IMR-90 (cell line): ENCODE data around the gene OR10A2. TPM values are rescaled to one million over a fixed set of nuclear protein-coding genes. Genes with fewer than 3 reads are reported as not detected.

Source experiments
- ATAC-seq: fragments of 200-7000 bp; cut with Tn5 transposase; 2 replicates; pipeline ENCODE4 v1.9.1; 2020; ENCODE audit warnings: low read depth, mild to moderate bottlenecking, moderate library complexity
- BruUV-seq: library from RNA; stranded (reverse); fragments of 400-500 nt; replicated peaks from 2 replicates; lab custom pipeline; 2021; lab: Mats Ljungman, UMichigan
- CTCF ChIA-PET: fragments of 300-600 bp; formaldehyde crosslinking; extraction: SDS; loops from one replicate; lab custom pipeline; 2021; ENCODE audit warnings: antibody characterized with exemption; lab: Yijun Ruan, JAX
- POLR2A ChIA-PET: fragments of 300-600 bp; sonication (Branson Sonifier 250); formaldehyde crosslinking; loops from one replicate; lab custom pipeline; 2022; ENCODE audit warnings: antibody characterized with exemption; ENCODE audit not compliant: unreplicated experiment; lab: Charles Lee
- DNase-seq: peaks from one replicate; pipeline ENCODE4 v3.0.0; 2013
- H2AFZ ChIP-seq: replicated peaks from 2 replicates; pipeline ENCODE3; 2013; ENCODE audit warnings: low read length, mild to moderate bottlenecking; ENCODE audit not compliant: poor library complexity
- H2AK5ac ChIP-seq: 2 replicates; pipeline ENCODE4 v1.6.1; 2013; ENCODE audit warnings: low read depth, low read length, inconsistent platforms
- H2AK9ac ChIP-seq: replicated peaks from 2 replicates; pipeline ENCODE3; 2013; ENCODE audit warnings: mild to moderate bottlenecking, low read depth, low read length, moderate library complexity; ENCODE audit not compliant: poor library complexity
- H2BK120ac ChIP-seq: 2 replicates; pipeline ENCODE4 v1.6.1; 2013; ENCODE audit warnings: low read depth, low read length, inconsistent platforms
- H2BK15ac ChIP-seq: 3 replicates; pipeline ENCODE4 v1.6.1; 2013; ENCODE audit warnings: low read depth, low read length, inconsistent platforms
- H2BK20ac ChIP-seq: 2 replicates; pipeline ENCODE4 v1.6.1; 2013; ENCODE audit warnings: low read depth, mild to moderate bottlenecking, inconsistent platforms, low read length, moderate library complexity
- H2BK5ac ChIP-seq: 2 replicates; pipeline ENCODE4 v1.6.1; 2013; ENCODE audit warnings: mild to moderate bottlenecking, low read depth, low read length, inconsistent platforms; ENCODE audit not compliant: poor library complexity, severe bottlenecking
- H3K14ac ChIP-seq: replicated peaks from 2 replicates; pipeline ENCODE4 v1.6.1; 2013; ENCODE audit warnings: low read depth, low read length, inconsistent platforms
- H3K18ac ChIP-seq: 2 replicates; pipeline ENCODE4 v1.6.1; 2013; ENCODE audit warnings: low read depth, low read length, control low read depth
- H3K23ac ChIP-seq: 2 replicates; pipeline ENCODE4 v1.6.1; 2013; ENCODE audit warnings: low read depth, low read length, inconsistent platforms
- H3K27ac ChIP-seq: 2 replicates; pipeline ENCODE4 v1.5.1; 2013; ENCODE audit warnings: mild to moderate bottlenecking, control low read depth, low read length; ENCODE audit not compliant: insufficient read depth
- H3K27me3 ChIP-seq: 2 replicates; pipeline ENCODE4 v1.6.1; 2013; ENCODE audit warnings: low read length; ENCODE audit not compliant: control insufficient read depth, insufficient read depth
- H3K36me3 ChIP-seq: 2 replicates; pipeline ENCODE4 v1.6.1; 2013; ENCODE audit warnings: low read length, mixed read lengths; ENCODE audit not compliant: control insufficient read depth, insufficient read depth
- H3K4ac ChIP-seq: 2 replicates; pipeline ENCODE4 v1.6.1; 2013; ENCODE audit warnings: low read depth, low read length, inconsistent platforms
- H3K4me1 ChIP-seq: 2 replicates; pipeline ENCODE4 v1.6.1; 2013; ENCODE audit warnings: low read length, mixed read lengths; ENCODE audit not compliant: control insufficient read depth, insufficient read depth
- H3K4me2 ChIP-seq: 2 replicates; pipeline ENCODE4 v1.6.1; 2013; ENCODE audit warnings: low read depth, mild to moderate bottlenecking, control low read depth, low read length, moderate library complexity
- H3K4me3 ChIP-seq: 2 replicates; pipeline ENCODE4 v1.5.1; 2013; ENCODE audit warnings: low read depth, mild to moderate bottlenecking, control low read depth, low read length, moderate library complexity; ENCODE audit not compliant: insufficient read depth
- H3K56ac ChIP-seq: 2 replicates; pipeline ENCODE4 v1.6.1; 2013; ENCODE audit warnings: low read length, inconsistent platforms; ENCODE audit not compliant: insufficient read depth; ENCODE audit errors: extremely low read depth
- H3K79me1 ChIP-seq, 2 experiments: 2 replicates each; pipeline ENCODE4 v1.6.1; 2013; ENCODE audit warnings: low read length in 2 of 2, inconsistent platforms in 1 of 2, low read depth in 1 of 2
- H3K9ac ChIP-seq: 2 replicates; pipeline ENCODE4 v1.6.1; 2013; ENCODE audit warnings: low read depth, low read length, control low read depth
- H3K9me1 ChIP-seq: 2 replicates; pipeline ENCODE4 v1.6.1; 2013; ENCODE audit warnings: low read length, inconsistent platforms; ENCODE audit not compliant: insufficient read depth
- H3K9me3 ChIP-seq: 2 replicates; pipeline ENCODE4 v1.6.1; 2013; ENCODE audit warnings: low read length; ENCODE audit not compliant: control insufficient read depth, insufficient read depth
- H4K20me1 ChIP-seq: 2 replicates; pipeline ENCODE4 v1.6.1; 2013; ENCODE audit warnings: low read length, inconsistent platforms; ENCODE audit not compliant: insufficient read depth
- H4K5ac ChIP-seq: 2 replicates; pipeline ENCODE4 v1.6.1; 2013; ENCODE audit warnings: mild to moderate bottlenecking, low read depth, low read length, control low read depth
- H4K8ac ChIP-seq, 2 experiments: 2 replicates each; pipeline ENCODE4 v1.6.1; 2013; ENCODE audit warnings: low read depth in 2 of 2, low read length in 2 of 2, control low read depth in 1 of 2, inconsistent platforms in 1 of 2
- H4K91ac ChIP-seq: 2 replicates; pipeline ENCODE4 v1.6.1; 2013; ENCODE audit warnings: low read depth, low read length, inconsistent platforms; ENCODE audit not compliant: insufficient read depth
- BHLHE40 ChIP-seq: fragments of 150-350 bp; IDR thresholded peaks from 2 replicates; pipeline ENCODE4 v1.6.1; 2016; ENCODE audit warnings: mild to moderate bottlenecking, low read depth, low read length
- CEBPB ChIP-seq: IDR thresholded peaks from 2 replicates; pipeline ENCODE4 v1.6.1; 2012; ENCODE audit warnings: low read depth, low read length, improper control_type of control experiment
- CHD1 ChIP-seq: IDR thresholded peaks from 2 replicates; pipeline ENCODE4 v1.6.1; 2012; ENCODE audit warnings: low read depth, low read length, improper control_type of control experiment
- CTCF ChIP-seq: conservative IDR thresholded peaks from 2 replicates; pipeline ENCODE4 v1.5.1; 2012; ENCODE audit warnings: mild to moderate bottlenecking, low read depth, low read length, improper control_type of control experiment
- FOS ChIP-seq: fragments of 150-350 bp; IDR thresholded peaks from 2 replicates; pipeline ENCODE4 v1.6.1; 2016; ENCODE audit warnings: low read depth, low read length
- MAFK ChIP-seq: IDR thresholded peaks from 2 replicates; pipeline ENCODE4 v1.6.1; 2012; ENCODE audit warnings: low read depth, low read length, improper control_type of control experiment
- MAZ ChIP-seq: IDR thresholded peaks from 2 replicates; pipeline ENCODE4 v1.6.1; 2012; ENCODE audit warnings: low read depth, mild to moderate bottlenecking, low read length, improper control_type of control experiment, moderate library complexity, borderline replicate concordance
- MXI1 ChIP-seq: IDR thresholded peaks from 2 replicates; pipeline ENCODE4 v1.6.1; 2012; ENCODE audit warnings: low read depth, mild to moderate bottlenecking, low read length, moderate library complexity, borderline replicate concordance
- NFE2L2 ChIP-seq: fragments of 150-350 bp; IDR thresholded peaks from 2 replicates; pipeline ENCODE4 v1.6.1; 2016; ENCODE audit warnings: low read depth, mild to moderate bottlenecking, low read length
- POLR2A ChIP-seq: IDR thresholded peaks from 2 replicates; pipeline ENCODE4 v1.6.1; 2012; ENCODE audit warnings: mild to moderate bottlenecking, low read depth, low read length
- RAD21 ChIP-seq: IDR thresholded peaks from 2 replicates; pipeline ENCODE4 v1.6.1; 2012; ENCODE audit warnings: low read length, improper control_type of control experiment
- RCOR1 ChIP-seq: IDR thresholded peaks from 2 replicates; pipeline ENCODE4 v1.6.1; 2012; ENCODE audit warnings: mild to moderate bottlenecking, low read length, improper control_type of control experiment; ENCODE audit not compliant: insufficient replicate concordance
- RFX5 ChIP-seq: IDR thresholded peaks from 2 replicates; pipeline ENCODE4 v1.8.0; 2012; ENCODE audit warnings: low read depth, mild to moderate bottlenecking, low read length, moderate library complexity
- SMC3 ChIP-seq: fragments of 150-350 bp; IDR thresholded peaks from 2 replicates; pipeline ENCODE4 v1.6.1; 2016; ENCODE audit warnings: low read depth, mild to moderate bottlenecking, antibody characterized with exemption, low read length, moderate library complexity
- WGBS, 2 experiments: methylation state at CpG; one replicate each; pipeline versions ENCODE4 v1.1.5 to v1.1.7; 2013; ENCODE audit warnings: missing lambda C conversion rate in 2 of 2; ENCODE audit not compliant: insufficient read length in 1 of 2; ENCODE audit errors: extremely low coverage in 2 of 2; 5-methylcytosine and 5-hydroxymethylcytosine counted together
- dilution Hi-C: fragments of 300-500 bp; cut with HindIII; formaldehyde crosslinking; loops from one replicate; pipeline ENCODE4 v1.14.3; 2018; ENCODE audit warnings: low sequenced_read_pairs; ENCODE audit not compliant: unreplicated experiment
- in situ Hi-C: fragments of 300-500 bp; cut with MboI; formaldehyde crosslinking; loops from 3 replicates; pipeline ENCODE4 v1.14.3; 2019; ENCODE audit warnings: low sequenced_read_pairs, inconsistent platforms, mixed read lengths
- intact Hi-C: fragments of 100-400 bp; cut with micrococcal nuclease; formaldehyde crosslinking; loops from 2 replicates; pipeline ENCODE4 v1.10.0; 2022
- polyA plus RNA-seq, 3 experiments: library from polyadenylated mRNA; depleted of rRNA; stranded (reverse); fragments of >200 nt; gene quantifications; 2 replicates each; pipeline ENCODE4 v1.2.3, GENCODE V29; 2012; ENCODE audit warnings: low replicate concordance in 1 of 3
- total RNA-seq: library from RNA; depleted of rRNA; stranded (reverse); fragments of >200 nt; gene quantifications from 2 replicates; pipeline ENCODE4 v1.2.3, GENCODE V29; 2012
- TF ChIP-seq, protein P1 (sequence below): fragments of 150-350 bp; IDR thresholded peaks from 2 replicates; pipeline ENCODE4 v1.6.1; 2017; ENCODE audit warnings: mild to moderate bottlenecking, antibody characterized with exemption, low read length, low read depth
- TF ChIP-seq, protein P2 (sequence below): fragments of 150-350 bp; IDR thresholded peaks from 2 replicates; pipeline ENCODE4 v1.6.1; 2016; ENCODE audit warnings: low read depth, mild to moderate bottlenecking, low read length, moderate library complexity, borderline replicate concordance

The OR10A2 gene
- total and polyA plus RNA-seq, 2 of the 4 experiments (the other 2 are of a cell fraction) = not detected

DNA sequence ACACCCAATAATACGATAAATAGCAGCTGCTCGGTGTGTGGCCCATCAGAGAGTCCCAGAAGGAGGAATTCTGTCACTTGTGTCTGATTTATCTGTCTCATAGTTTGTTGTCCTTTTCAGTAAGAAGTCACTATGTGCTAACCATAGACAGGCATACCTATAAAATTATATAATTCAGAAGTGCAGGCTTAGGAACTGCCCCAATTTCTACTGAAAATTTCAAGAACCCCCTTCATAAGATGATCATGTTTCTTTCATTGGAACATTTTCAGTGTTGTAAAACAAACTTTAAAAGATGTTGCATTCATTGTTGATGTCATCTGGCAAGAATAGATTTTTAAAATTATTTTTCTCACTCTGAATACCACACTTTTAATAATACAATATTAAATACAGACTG lies 29.5 kb downstream of the OR10A2 start, which contains the start of gene OR2D2:
OR2D2 (minus strand) TSS at position 101 of the 400 bp plus-strand sequence; CDS start at position 101, 0 bp downstream.
- Histone ChIP-seq H4K91ac (no peak within 1 kb of the TSS), H3K9me1 (no peaks in the 10 kb centered on the region), H3K4ac (no peak within 1 kb of the TSS), H3K27ac (no peak within 1 kb of the TSS), H3K14ac (no peak within 1 kb of the TSS), H4K5ac (no peak within 1 kb of the TSS), H2BK20ac (no peak within 1 kb of the TSS), H3K9ac (no peak within 1 kb of the TSS), H3K27me3 (no peaks in the 10 kb centered on the region), H3K56ac (no peak within 1 kb of the TSS), H3K23ac (no peak within 1 kb of the TSS), H4K8ac (no peak within 1 kb of the TSS), H3K36me3 (no peaks in the 10 kb centered on the region), H3K4me2 (no peak within 1 kb of the TSS), H2AK5ac (no peak within 1 kb of the TSS), H3K4me3 (no peak within 1 kb of the TSS), H2BK120ac (no peak within 1 kb of the TSS), H3K18ac (no peak within 1 kb of the TSS), H2BK15ac (no peak within 1 kb of the TSS), H3K9me3 (no peaks in the 10 kb centered on the region), H2AFZ (no peak within 1 kb of the TSS), H3K4me1 (no peaks in the 10 kb centered on the region), H2AK9ac (no peak within 1 kb of the TSS), H3K79me1 (no peaks in the 10 kb centered on the region), H2BK5ac (no peak within 1 kb of the TSS), H4K20me1 (no peaks in the 10 kb centered on the region)
- ATAC-seq (no peak), DNase-seq (no peak)
- dilution Hi-C loops (no loop called here), in situ Hi-C loops (no loop called here), intact Hi-C loops (no loop called here)
- ChIA-PET POLR2A (no interaction called here), CTCF (no interaction called here)
- TF ChIP-seq, protein P1, sequence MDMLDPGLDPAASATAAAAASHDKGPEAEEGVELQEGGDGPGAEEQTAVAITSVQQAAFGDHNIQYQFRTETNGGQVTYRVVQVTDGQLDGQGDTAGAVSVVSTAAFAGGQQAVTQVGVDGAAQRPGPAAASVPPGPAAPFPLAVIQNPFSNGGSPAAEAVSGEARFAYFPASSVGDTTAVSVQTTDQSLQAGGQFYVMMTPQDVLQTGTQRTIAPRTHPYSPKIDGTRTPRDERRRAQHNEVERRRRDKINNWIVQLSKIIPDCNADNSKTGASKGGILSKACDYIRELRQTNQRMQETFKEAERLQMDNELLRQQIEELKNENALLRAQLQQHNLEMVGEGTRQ = no peak
- TF ChIP-seq CHD1 = no peak
- TF ChIP-seq RCOR1 = no peak
- TF ChIP-seq NFE2L2 = no peak
- no peak for TF ChIP-seq RAD21
- no peak for TF ChIP-seq MXI1
- no peak for TF ChIP-seq MAFK
- no peak for TF ChIP-seq MAZ
- TF ChIP-seq FOS = no peak
- TF ChIP-seq CTCF = no peak
- TF ChIP-seq RFX5 = no peak
- TF ChIP-seq, protein P2, sequence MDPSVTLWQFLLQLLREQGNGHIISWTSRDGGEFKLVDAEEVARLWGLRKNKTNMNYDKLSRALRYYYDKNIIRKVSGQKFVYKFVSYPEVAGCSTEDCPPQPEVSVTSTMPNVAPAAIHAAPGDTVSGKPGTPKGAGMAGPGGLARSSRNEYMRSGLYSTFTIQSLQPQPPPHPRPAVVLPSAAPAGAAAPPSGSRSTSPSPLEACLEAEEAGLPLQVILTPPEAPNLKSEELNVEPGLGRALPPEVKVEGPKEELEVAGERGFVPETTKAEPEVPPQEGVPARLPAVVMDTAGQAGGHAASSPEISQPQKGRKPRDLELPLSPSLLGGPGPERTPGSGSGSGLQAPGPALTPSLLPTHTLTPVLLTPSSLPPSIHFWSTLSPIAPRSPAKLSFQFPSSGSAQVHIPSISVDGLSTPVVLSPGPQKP = no peak
- TF ChIP-seq BHLHE40 = no peak
- no peak for TF ChIP-seq POLR2A
- TF ChIP-seq SMC3 = no peak
- TF ChIP-seq CEBPB = no peak
- 25% methylated on average over 2 of the region's 2 CpGs; no CpG with 5 or more reads in 1 of the 2 experiments for WGBS, 2 experiments
- no TSS peak for BruUV-seq
